HG02970 (cell line): ENCODE measurements around the gene JAG2.

Experiments used
- ATAC-seq: cut with Tn5 transposase; IDR thresholded peaks from one replicate; pipeline ENCODE4 v1.9.1; 2021; ENCODE audit warnings: mild to moderate bottlenecking, moderate library complexity, moderate number of reproducible peaks; ENCODE audit not compliant: unreplicated experiment, low FRiP score

Gene JAG2

DNA sequence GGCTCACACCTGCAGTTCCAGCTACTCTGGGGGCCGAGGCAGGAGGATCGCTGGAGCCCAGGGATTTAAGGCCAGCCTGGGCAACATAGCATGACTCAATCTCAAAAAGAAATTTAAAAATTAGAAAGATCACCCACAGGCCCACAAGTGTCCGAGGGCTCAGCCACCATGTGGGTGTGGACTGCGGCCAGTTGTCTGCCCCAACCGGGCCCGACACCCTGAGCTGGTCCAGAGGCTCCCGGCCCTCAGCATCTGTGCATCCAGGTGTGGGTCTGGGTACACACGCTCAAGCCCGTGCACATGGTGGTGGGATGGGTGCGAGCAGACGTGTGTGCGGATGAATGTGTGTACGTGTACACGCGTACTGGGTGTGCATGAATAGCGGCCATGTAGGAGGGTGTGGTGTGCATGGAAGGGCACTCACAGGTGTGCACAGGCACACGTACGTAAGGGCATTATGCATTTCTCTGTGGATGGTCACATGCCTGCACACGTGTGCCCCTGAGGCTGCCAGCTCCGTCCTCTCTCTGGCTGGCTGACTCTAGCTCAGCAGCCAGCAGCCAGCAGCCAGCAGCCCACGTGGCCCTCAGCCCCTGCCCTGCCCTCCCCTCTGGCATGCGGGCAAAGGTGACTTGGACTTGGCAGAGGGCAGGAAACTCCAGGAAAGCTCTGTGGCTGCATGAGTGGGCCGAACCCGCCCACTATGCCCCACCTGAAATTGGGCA, 35.8 kb upstream of the JAG2 start:
- ATAC-seq = no peak

DNA sequence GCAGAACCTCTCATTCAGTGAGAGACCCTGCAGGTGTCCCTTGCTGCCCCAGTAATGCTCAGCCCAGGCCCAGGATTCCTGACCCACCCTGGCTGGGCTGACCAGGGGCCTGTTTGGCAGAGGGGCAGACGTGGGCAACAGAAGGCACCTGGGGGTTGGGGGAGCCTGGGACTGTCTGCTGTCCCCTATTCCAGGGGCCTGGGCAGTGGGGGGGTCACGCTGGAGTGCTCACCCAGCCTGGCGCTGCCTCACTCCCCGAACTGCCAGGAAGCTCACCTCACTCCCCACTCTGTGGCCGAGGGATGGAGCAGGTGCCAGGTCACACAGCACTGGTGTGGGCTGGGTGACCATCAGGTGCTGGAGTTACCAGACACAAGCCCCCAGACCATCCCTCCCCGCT, 35.1 kb upstream of the JAG2 start:
- no peak for ATAC-seq

DNA sequence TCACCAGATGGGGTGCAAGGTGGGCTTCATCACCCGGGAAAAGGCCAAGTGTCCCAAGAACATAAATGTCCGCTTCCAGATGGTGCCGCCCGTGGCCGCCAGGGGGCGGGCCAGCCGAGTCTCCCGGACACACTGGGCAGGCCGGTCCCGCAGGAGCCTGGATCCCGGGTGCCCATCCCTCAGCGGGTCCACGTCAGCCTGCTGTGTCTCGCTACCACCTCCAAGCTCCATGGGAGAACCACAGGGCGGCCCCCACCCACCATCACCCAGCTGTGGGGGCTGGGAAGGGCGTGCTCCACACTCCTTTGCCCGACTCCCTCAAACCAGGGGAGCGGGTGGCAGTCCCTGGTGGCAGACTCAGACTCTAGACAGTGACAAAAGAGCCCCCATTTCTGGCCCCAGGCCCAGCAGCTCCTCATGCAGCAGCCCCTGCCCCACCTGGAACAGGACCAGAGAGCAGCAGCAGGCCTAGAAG, 34.5 kb upstream of the JAG2 start:
- ATAC-seq = no peak

DNA sequence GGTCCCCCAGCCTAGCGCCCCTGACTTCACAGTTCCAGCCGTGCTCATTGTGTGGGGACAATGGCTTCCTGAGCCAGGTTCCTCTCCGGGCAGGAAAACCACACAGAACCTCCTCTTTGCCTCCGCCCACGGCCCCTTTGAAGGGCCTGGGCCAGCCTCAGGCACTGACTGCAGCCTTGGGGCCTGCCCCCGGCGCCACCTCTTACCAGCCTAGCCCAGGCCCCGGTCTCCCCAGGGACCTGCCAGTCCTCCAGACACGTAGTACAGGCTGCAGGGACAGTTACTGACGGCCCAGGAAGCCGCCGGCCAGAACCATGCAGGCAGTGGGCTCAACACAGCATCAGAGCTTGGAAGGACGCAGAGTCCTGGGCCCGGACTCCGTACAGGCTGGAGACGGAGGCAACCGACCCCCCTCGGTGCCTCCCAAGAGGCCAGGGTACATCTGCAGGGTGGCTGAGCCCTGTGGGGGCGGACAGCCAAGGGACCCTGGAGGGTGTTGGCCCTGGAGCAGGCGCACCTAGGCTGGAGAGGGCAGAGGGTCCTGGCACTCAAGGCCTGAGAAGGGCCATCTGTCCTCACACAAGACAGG, 33.4 kb upstream of the JAG2 start:
- no peak for ATAC-seq

- ATAC-seq = no peak
These were observed 32.8 kb upstream of the JAG2 start for GRCh38 chr14:105201156-105201924.

- ATAC-seq = no peak
These were observed 32.1 kb upstream of the JAG2 start for GRCh38 chr14:105200641-105201040.

DNA sequence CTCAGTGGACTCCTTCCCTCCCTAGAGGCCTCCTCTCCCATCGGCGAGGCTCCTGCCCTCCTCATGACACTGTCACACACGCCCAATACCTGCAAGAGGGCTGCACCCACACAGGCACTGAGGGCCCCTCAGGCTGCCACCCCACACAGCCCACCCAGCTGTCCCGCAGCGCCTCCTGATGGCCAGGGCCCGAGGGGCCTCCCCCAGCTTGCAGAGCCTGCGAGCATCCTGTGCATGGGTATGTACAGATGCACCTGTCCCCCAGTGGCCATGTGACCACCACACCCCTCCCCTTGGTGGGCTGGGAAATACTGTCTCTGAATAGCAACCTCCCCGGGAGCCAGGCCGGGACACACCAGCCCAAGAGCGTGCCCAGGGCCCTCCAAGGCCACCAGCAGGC, 31.5 kb upstream of the JAG2 start:
- ATAC-seq = no peak

GRCh38 chr14:105199093-105199492, 30.5 kb upstream of the JAG2 start:
- ATAC-seq = no peak

GRCh38 chr14:105198588-105198987, 30.0 kb upstream of the JAG2 start:
- ATAC-seq = no peak

DNA sequence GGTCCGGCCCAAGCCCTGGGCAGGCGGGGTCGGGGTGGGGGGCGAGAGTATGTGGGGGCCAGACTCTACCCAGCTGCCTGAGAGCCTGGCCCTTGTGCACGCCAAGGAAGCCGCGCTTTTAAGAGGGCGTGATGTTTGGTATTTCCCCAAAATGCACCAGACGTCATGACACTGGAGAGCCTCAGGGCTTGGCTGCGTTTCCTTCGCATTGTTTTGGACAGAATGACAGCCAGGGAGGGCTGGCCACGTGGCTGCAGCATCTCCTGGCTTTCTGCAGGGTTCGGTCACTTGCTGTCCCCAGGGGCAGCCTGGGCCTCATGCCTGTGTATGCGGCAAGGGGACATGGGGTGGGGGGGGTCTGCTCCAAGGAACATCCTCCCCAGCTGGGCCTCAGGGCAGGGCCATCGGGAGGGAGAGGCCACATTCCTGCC, 28.6 kb upstream of the JAG2 start:
- no peak for ATAC-seq

DNA sequence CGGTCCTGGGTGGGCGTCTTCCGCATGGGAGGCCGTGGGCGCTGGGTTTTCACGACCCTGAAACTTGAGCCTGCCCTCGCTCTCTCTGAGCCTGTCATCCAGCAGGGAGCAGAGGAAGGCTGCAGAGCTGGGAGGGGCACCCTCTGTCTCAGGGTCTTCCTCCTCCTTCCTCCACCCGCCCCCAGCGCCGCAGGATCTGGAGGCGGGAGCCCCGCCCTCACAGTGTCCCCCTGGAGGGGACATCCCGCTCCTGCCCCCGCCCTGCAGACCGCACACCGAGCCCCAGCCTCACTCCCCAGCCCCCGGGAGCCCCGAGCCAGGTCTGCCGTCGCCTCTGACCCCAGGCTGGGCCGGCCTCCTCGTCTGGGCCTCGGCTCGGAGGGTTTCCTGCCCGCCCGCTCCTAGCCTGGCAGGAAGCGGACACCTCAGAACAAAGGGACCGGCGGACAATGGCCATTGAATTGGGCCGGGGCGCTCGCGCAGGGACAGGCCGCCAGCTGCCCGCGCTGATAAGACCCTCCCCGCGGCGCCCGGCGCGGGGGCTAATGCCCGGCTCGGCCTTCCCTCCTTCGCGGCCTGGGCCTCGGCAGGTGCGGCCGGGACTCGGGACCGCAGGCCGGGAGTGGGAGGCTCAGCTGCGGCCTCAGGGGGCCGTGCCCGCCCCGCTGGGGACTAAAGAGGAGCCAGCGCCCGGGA, 27.8 kb upstream of the JAG2 start:
- ATAC-seq = no peak

DNA sequence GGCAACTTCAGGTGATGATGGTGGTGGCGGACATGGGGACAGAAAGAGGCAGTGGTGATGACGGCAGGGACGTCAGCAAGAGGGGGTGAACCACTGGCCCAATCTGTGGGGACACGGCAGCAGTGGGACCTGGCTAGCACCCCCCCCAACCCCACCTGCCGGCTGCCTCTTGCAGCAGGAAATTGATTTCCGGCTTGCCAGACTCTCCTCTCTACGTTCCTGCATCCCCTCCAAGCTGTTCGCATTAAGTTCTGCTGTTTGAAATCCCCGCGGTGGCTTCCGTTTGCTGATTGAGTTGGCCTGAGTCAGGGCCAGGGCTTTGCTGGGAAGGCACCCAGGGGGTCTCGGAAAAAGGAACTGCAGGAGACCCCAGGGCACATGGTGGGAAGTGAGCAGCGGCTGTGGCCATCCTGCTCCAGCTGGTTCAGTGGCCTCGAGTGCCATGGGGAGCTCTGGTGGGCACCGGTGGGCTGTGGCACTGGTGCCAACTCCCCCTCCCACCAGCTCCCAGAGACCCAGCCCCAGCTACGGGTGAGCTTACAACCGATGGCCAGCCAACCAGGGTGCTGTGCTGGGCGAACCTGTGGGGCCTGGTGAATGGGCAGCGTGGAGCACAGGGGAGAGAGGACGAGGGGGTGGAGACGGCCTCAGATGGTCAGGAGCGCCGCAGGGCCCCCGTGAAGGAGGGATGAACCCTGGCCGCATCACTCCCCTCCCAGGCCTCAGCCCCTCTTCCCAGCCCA, 27.1 kb upstream of the JAG2 start:
- ATAC-seq = no peak

- no peak for ATAC-seq
These were observed 26.5 kb upstream of the JAG2 start for GRCh38 chr14:105195051-105195450.

- ATAC-seq = no peak
These were observed 25.6 kb upstream of the JAG2 start for GRCh38 chr14:105193916-105194782.

DNA sequence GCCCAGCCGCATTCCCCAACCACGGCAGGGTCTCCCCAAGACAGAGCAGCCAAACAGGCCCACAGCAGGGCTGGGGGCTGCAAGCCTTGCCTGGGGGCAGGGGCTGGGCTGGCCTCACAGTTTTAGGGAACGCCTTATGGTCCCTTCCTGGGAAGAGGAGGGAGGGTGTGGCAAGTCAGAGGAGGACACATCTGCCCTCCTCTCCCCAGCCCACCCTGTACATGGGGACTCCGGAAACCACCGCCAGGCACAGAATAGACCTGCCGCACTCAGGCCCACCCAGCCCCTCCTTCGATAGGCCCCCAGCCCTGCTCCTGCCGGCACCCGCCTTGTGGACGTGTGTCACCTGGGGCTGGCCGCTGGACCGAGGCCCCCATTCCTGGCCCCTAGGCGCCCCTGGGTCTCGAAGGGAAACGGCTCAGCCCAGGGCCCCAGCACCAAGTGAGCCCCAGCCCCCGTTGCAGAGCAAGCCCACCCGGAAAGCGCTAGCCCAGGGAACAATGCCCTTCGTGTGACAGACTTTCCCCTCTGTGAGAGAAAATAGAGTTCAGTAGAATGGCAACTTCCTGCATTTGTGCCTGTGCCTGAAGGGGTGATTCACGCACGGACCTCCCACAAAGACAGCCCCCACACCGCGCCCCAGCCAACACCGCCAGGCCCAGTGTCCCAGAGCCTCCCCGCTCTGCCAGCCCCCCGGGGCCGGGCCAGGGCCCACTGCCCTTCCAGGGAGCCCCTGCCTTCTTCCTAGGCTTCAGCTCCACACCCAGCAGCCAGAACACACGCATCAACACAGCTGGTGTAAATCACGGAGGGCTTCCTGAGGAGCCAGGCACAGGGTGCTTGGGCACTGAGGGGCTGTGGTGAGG, 24.5 kb upstream of the JAG2 start:
- ATAC-seq = no peak

GRCh38 chr14:105187935-105188524, 19.5 kb upstream of the JAG2 start:
- no peak for ATAC-seq

- no peak for ATAC-seq
These were observed 18.5 kb upstream of the JAG2 start for GRCh38 chr14:105187116-105187515.

GRCh38 chr14:105185973-105186372, 17.4 kb upstream of the JAG2 start:
- no peak for ATAC-seq
